ENCODE results near the gene ABHD5.

GRCh38 chr3:43659250-43659880 is 31.4 kb upstream of the ABHD5 start:
- no peak for TF ChIP-seq CTCF (IDR thresholded peaks at IDR 0.05; ENCODE audit: low read depth, low read length, poor library complexity, severe bottlenecking)
- TF ChIP-seq EZH2phosphoT487 (IDR thresholded peaks at IDR 0.05; ENCODE audit: borderline replicate concordance, low read length) = no peak
